Parathyroid adenoma (tissue), 2 donors: ENCODE measurements around the gene CYSLTR1.

Experiments
- H2AFZ ChIP-seq: fragments of 300-600 bp; sonication (generic); one replicate; pipeline ENCODE4 v1.7.0; 2017; ENCODE audit warnings: antibody characterized with exemption, mild to moderate bottlenecking
- H3K27ac ChIP-seq: fragments of 300-600 bp; sonication (generic); one replicate; pipeline ENCODE4 v1.7.0; 2017
- H3K27me3 ChIP-seq: fragments of 300-600 bp; sonication (generic); one replicate; pipeline ENCODE4 v1.7.0; 2017; ENCODE audit warnings: low read length; ENCODE audit not compliant: control insufficient read depth, insufficient read depth
- H3K36me3 ChIP-seq: fragments of 300-600 bp; sonication (generic); one replicate; pipeline ENCODE4 v1.7.0; 2017; ENCODE audit warnings: low read length; ENCODE audit not compliant: control insufficient read depth, insufficient read depth
- H3K4me1 ChIP-seq: fragments of 300-600 bp; sonication (generic); one replicate; pipeline ENCODE4 v1.7.0; 2017; ENCODE audit warnings: control low read depth
- H3K4me2 ChIP-seq: fragments of 300-600 bp; sonication (generic); one replicate; pipeline ENCODE4 v1.7.0; 2017; ENCODE audit warnings: low read length
- H3K4me3 ChIP-seq: fragments of 300-600 bp; sonication (generic); one replicate; pipeline ENCODE4 v1.7.0; 2017; ENCODE audit warnings: low read depth, low read length
- H3K79me2 ChIP-seq: fragments of 300-600 bp; sonication (generic); one replicate; pipeline ENCODE4 v1.7.0; 2017; ENCODE audit warnings: control low read depth
- H3K9ac ChIP-seq: fragments of 300-600 bp; sonication (generic); one replicate; pipeline ENCODE4 v1.7.0; 2017; ENCODE audit warnings: mild to moderate bottlenecking
- H3K9me3 ChIP-seq: fragments of 300-600 bp; sonication (generic); one replicate; pipeline ENCODE4 v1.7.0; 2017; ENCODE audit warnings: low read length; ENCODE audit not compliant: control insufficient read depth
- TF ChIP-seq, protein P1 (sequence below): fragments of 300-600 bp; sonication (generic); IDR thresholded peaks from one replicate; pipeline ENCODE4 v1.7.0; 2017; ENCODE audit warnings: antibody characterized with exemption, mild to moderate bottlenecking
- donor health status: primary hyperparathyroidism.

The CYSLTR1 gene

DNA sequence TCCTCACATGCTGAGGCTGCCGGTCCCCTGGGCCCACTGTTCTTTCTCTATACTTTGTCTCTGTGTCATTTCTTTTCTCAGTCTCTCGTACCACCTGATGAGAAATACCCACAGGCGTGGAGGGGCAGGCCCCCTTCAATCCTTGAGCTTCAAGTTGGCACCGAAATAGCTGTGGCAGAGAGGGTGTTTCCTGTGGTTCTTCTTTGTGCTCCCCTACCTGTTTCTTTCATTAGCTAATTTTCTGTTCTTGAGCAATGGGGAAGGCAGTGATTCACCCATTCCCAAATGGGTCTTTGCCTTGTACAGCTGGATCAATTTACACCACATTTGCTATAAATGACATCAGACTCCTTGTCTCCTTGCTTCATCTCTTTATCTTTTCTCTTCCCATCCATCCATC lies 2.1 kb upstream of the CYSLTR1 start:
- no peak overlapping the region for H3K4me3 ChIP-seq
- TF ChIP-seq, protein P1, sequence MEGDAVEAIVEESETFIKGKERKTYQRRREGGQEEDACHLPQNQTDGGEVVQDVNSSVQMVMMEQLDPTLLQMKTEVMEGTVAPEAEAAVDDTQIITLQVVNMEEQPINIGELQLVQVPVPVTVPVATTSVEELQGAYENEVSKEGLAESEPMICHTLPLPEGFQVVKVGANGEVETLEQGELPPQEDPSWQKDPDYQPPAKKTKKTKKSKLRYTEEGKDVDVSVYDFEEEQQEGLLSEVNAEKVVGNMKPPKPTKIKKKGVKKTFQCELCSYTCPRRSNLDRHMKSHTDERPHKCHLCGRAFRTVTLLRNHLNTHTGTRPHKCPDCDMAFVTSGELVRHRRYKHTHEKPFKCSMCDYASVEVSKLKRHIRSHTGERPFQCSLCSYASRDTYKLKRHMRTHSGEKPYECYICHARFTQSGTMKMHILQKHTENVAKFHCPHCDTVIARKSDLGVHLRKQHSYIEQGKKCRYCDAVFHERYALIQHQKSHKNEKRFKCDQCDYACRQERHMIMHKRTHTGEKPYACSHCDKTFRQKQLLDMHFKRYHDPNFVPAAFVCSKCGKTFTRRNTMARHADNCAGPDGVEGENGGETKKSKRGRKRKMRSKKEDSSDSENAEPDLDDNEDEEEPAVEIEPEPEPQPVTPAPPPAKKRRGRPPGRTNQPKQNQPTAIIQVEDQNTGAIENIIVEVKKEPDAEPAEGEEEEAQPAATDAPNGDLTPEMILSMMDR = no peak
- H3K79me2 ChIP-seq = no peaks in the 10 kb centered on the region
- H3K4me2 ChIP-seq = no peak overlapping the region
- no peaks in the 10 kb centered on the region for H3K4me1 ChIP-seq
- H3K27ac ChIP-seq = no peak overlapping the region
- H3K36me3 ChIP-seq = no peaks in the 10 kb centered on the region
- H3K9me3 ChIP-seq = no peaks in the 10 kb centered on the region
- no peaks in the 10 kb centered on the region for H3K27me3 ChIP-seq
- no peak overlapping the region for H3K9ac ChIP-seq
- H2AFZ ChIP-seq = no peak overlapping the region

DNA sequence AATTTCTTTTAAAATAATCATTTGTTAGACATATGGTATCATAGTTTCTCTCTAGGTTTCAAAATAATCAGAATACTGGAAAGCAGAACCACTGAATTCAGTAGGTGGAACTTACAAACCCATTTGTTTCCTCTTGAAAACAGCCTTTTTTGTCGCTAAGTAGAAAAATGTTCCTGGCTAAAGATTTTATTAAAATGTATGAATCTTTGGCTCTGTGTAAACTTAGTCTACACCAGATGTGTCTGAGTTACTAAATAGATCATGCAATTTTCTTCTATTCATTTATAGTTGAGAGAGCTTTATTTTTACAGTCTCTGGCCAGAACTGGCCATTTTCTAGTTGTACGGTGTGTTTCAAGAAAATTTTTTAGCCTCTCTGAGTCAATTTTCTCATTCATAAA lies 1.0 kb downstream of the CYSLTR1 start:
- TF ChIP-seq, protein P1 = no peak
- H3K4me1 ChIP-seq = no peaks in the 10 kb centered on the region
- no peak overlapping the region for H3K9ac ChIP-seq
- H3K27me3 ChIP-seq = no peaks in the 10 kb centered on the region
- peak overlapping the region; percentile 22 for H3K4me3 ChIP-seq
- no peaks in the 10 kb centered on the region for H3K79me2 ChIP-seq
- H3K4me2 ChIP-seq = no peak overlapping the region
- H2AFZ ChIP-seq = no peak overlapping the region
- no peak overlapping the region for H3K27ac ChIP-seq
- H3K36me3 ChIP-seq = no peaks in the 10 kb centered on the region
- no peaks in the 10 kb centered on the region for H3K9me3 ChIP-seq

DNA sequence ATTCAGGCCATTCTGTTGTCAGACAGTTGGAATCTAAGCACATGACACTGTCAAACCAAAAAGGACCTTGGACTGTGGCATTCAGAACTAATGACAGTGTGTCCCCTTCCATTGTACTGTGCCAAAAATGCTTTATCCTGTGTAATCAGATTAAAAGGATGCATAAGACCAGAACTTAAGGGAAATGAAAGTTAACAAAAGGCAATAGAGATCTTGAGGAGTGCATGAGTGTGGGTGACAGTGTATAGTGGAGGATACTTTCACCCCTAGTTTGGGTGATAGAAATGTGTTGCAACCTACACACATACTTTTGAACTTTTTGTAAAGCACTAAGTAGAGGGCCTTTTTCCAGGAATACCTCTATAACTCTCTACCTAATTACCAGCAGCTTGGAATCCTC lies 4.5 kb downstream of the CYSLTR1 start:
- Histone ChIP-seq H2AFZ (no peak overlapping the region), H3K27ac (no peak overlapping the region), H3K27me3 (no peaks in the 10 kb centered on the region), H3K4me2 (no peak overlapping the region), H3K79me2 (no peaks in the 10 kb centered on the region), H3K4me1 (no peaks in the 10 kb centered on the region), H3K36me3 (no peaks in the 10 kb centered on the region), H3K4me3 (no peak overlapping the region), H3K9ac (no peak overlapping the region), H3K9me3 (no peaks in the 10 kb centered on the region)
- TF ChIP-seq, protein P1 = no peak

DNA sequence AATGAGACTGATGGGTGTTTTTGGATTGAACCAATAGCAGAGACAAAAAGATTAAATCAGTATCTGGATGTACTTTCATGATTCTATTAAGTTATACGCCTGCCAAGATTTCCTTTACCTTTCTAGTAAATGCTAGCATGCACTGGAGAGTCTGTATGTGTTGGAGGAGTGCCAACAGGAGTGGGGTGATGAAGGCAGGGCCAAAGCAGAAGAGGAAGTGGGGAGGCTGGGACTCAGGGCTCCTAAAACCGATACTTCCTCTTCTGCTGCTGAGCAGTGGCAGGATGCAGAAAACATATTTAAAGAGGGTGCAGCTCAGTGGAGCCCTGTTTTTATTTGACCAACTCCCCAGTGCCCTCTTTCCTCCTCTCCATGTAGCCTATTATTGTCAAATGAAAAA lies 5.6 kb downstream of the CYSLTR1 start:
- no peaks in the 10 kb centered on the region for H3K36me3 ChIP-seq
- H3K4me2 ChIP-seq = no peak overlapping the region
- H3K27me3 ChIP-seq = no peaks in the 10 kb centered on the region
- H3K4me1 ChIP-seq = no peaks in the 10 kb centered on the region
- TF ChIP-seq, protein P1 = no peak
- no peak overlapping the region for H3K9ac ChIP-seq
- no peaks in the 10 kb centered on the region for H3K79me2 ChIP-seq
- no peak overlapping the region for H3K4me3 ChIP-seq
- no peak overlapping the region for H3K27ac ChIP-seq
- H2AFZ ChIP-seq = no peak overlapping the region
- H3K9me3 ChIP-seq = no peaks in the 10 kb centered on the region

DNA sequence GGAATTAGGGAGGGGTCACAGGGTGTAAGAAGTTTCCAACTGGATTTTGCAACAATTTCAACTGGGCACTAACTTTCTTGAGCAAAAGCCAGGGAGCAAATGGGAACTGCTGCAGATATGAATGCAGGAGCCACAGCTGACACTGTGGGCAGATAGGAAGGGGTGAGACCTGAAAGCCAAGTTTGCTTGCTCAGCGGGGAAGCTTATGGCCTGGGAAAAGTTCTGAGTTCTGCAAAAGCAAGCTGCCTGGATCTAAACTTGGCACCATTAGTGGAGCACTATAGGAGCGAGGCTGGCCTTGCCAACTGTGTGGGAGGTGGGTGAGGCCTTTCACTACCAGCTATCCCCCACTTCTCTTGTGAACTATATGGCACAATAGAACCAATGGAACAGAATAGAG lies 11.1 kb downstream of the CYSLTR1 start:
- no peak overlapping the region for H2AFZ ChIP-seq
- H3K27ac ChIP-seq = no peak overlapping the region
- H3K4me1 ChIP-seq = no peaks in the 10 kb centered on the region
- H3K4me3 ChIP-seq = no peak overlapping the region
- no peak overlapping the region for H3K9ac ChIP-seq
- no peaks in the 10 kb centered on the region for H3K79me2 ChIP-seq
- TF ChIP-seq, protein P1 = no peak
- no peaks in the 10 kb centered on the region for H3K9me3 ChIP-seq
- no peak overlapping the region for H3K4me2 ChIP-seq
- no peaks in the 10 kb centered on the region for H3K27me3 ChIP-seq
- no peaks in the 10 kb centered on the region for H3K36me3 ChIP-seq
